CD4-positive, alpha-beta T cell (primary cell): Measurements from ENCODE around the gene CAMTA1. TPM values are rescaled to one million over a fixed set of nuclear protein-coding genes. Genes with fewer than 3 reads are reported as not detected.
"Not testable (repeated sequence)": the region's sequence is repeated elsewhere in the genome, so short reads cannot be mapped to it uniquely, and the experiment has no call there.

ENCODE experiments used
- ATAC-seq: fragments of 200-7000 bp; cut with Tn5 transposase; one replicate; pipeline ENCODE4 v1.10.0; 2022; ENCODE audit warnings: mild to moderate bottlenecking; ENCODE audit not compliant: poor library complexity
- CTCF ChIA-PET: fragments of 350-600 bp; sonication (Branson Sonifier 250); formaldehyde crosslinking; loops from one replicate; lab custom pipeline; 2021; ENCODE audit warnings: antibody characterized with exemption, inconsistent platforms; lab: Charles Lee
- POLR2A ChIA-PET: fragments of 350-600 bp; sonication (Branson Sonifier 250); formaldehyde crosslinking; loops from one replicate; lab custom pipeline; 2021; ENCODE audit warnings: antibody characterized with exemption, inconsistent platforms; lab: Charles Lee
- DNase-seq, 14 experiments: peaks; one replicate each; pipeline ENCODE4 v3.0.0-alpha.2; 2013 to 2020; ENCODE audit warnings: mixed read lengths in 2 of 14
- H3K27ac ChIP-seq, 2 donors: one replicate each; pipeline versions ENCODE4 v1.5.1 to v1.7.0; 2013; ENCODE audit warnings: low read length in 2 of 2, low read depth in 1 of 2, mild to moderate bottlenecking in 1 of 2
- H3K27me3 ChIP-seq, 2 experiments: 1 replicate in 1 of 2; 2 replicates in 1 of 2; pipeline versions ENCODE4 v1.6.1 to v1.7.0; 2013; ENCODE audit warnings: low read length in 2 of 2, control low read depth in 1 of 2, mild to moderate bottlenecking in 1 of 2, moderate library complexity in 1 of 2; ENCODE audit not compliant: insufficient read depth in 2 of 2, control insufficient read depth in 1 of 2
- H3K36me3 ChIP-seq: one replicate; pipeline ENCODE4 v1.6.1; 2013; ENCODE audit warnings: low read length, control low read depth; ENCODE audit not compliant: insufficient read depth
- H3K4me1 ChIP-seq: one replicate; pipeline ENCODE4 v1.6.1; 2013; ENCODE audit warnings: low read length, control low read depth; ENCODE audit not compliant: insufficient read depth
- H3K4me3 ChIP-seq: one replicate; pipeline ENCODE4 v1.5.1; 2013; ENCODE audit warnings: mild to moderate bottlenecking, low read length, moderate library complexity
- H3K9me3 ChIP-seq, 2 experiments: 1 replicate in 1 of 2; 2 replicates in 1 of 2; pipeline versions ENCODE4 v1.6.1 to v1.7.0; 2013; ENCODE audit warnings: low read length in 2 of 2, mild to moderate bottlenecking in 2 of 2, control low read depth in 1 of 2, moderate library complexity in 1 of 2; ENCODE audit not compliant: control insufficient read depth in 1 of 2, insufficient read depth in 1 of 2
- H3K27ac Mint-ChIP-seq: one replicate; pipeline ENCODE4 v1.8.0; 2020; ENCODE audit warnings: mixed read lengths
- H3K27me3 Mint-ChIP-seq: one replicate; pipeline ENCODE4 v1.8.0; 2021; ENCODE audit warnings: mixed read lengths
- H3K36me3 Mint-ChIP-seq: one replicate; pipeline ENCODE4 v1.8.0; 2021; ENCODE audit warnings: low read depth, mixed read lengths
- H3K4me1 Mint-ChIP-seq: one replicate; pipeline ENCODE4 v1.8.0; 2021; ENCODE audit warnings: low read depth, mixed read lengths
- H3K4me3 Mint-ChIP-seq: one replicate; pipeline ENCODE4 v1.8.0; 2020; ENCODE audit warnings: mild to moderate bottlenecking, mixed read lengths
- H3K9me3 Mint-ChIP-seq: one replicate; pipeline ENCODE4 v1.8.0; 2020; ENCODE audit warnings: mixed read lengths
- CTCF ChIP-seq: fragments of 200-600 bp; IDR thresholded peaks from one replicate; pipeline ENCODE4 v1.8.0; 2022; ENCODE audit warnings: antibody characterized with exemption, mild to moderate bottlenecking
- intact Hi-C, 2 experiments: fragments of 100-400 bp; cut with DNase I in 1 of 2; cut with micrococcal nuclease in 1 of 2; formaldehyde crosslinking; loops; one replicate each; pipeline versions ENCODE4 v1.15.1 to v1.9.0; 2023 to 2025; cut with DNase I, micrococcal nuclease
- total RNA-seq, 174 experiments: library from RNA in 2 of 174; stranded (reverse) in 2 of 174; gene quantifications; one replicate each; pipeline ENCODE4 v1.2.3 and lab custom pipeline; 2021 to 2026

CAMTA1 gene
- total RNA-seq, 2 experiments from 2014 or later: 38.6 to 39.3 TPM

GRCh38 chr1:6807782-6808181 lies 22.5 kb downstream of the CAMTA1 start:
- DNase-seq: no peak
- Histone ChIP-seq H3K9me3 (no peaks in the 10 kb centered on the region), H3K36me3 (peaks cover 2% of the 10 kb centered on the region), H3K27ac (no peak overlapping the region), H3K27me3 (no peaks in the 10 kb centered on the region), H3K4me1 (peaks cover 11% of the 10 kb centered on the region), H3K4me3 (no peak overlapping the region)
- H3K27ac Mint-ChIP-seq: no peak overlapping the region
- TF ChIP-seq CTCF: no peak
- H3K4me1 Mint-ChIP-seq: peaks cover 28% of the 10 kb centered on the region
- intact Hi-C loops: no loop called here
- no peak for ATAC-seq
- POLR2A ChIA-PET: no interaction called here
- no peaks in the 10 kb centered on the region for H3K9me3 Mint-ChIP-seq
- H3K36me3 Mint-ChIP-seq: peaks cover 6% of the 10 kb centered on the region
- H3K4me3 Mint-ChIP-seq: no peak overlapping the region
- no peaks in the 10 kb centered on the region for H3K27me3 Mint-ChIP-seq
- CTCF ChIA-PET: no interaction called here

DNA sequence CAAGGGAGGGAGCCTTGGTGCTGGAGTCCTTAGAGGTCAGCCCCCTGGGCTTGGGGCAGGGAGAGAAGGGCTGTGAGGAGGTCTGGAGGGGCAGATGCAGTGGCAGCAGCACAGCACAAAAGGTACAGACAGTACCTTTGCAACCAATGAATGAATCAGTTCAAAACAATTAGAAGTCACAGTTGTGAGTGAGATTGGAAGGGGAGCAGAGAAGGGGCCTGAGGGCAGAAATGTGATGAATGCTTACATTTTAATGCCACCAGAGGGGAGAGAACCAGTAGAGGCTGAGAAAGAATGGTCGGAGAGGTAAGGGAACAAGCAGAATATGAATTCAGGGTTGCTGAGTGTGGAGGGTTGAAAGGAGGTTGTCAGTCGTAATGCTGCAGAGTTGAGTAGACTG lies 24.2 kb downstream of the CAMTA1 start:
- H3K36me3 ChIP-seq: peaks cover 2% of the 10 kb centered on the region
- H3K27me3 Mint-ChIP-seq: no peaks in the 10 kb centered on the region
- no peaks in the 10 kb centered on the region for H3K9me3 ChIP-seq
- no peak for TF ChIP-seq CTCF
- CTCF ChIA-PET: no interaction called here
- DNase-seq: no peak
- H3K27me3 ChIP-seq: no peaks in the 10 kb centered on the region
- H3K4me3 Mint-ChIP-seq: no peak overlapping the region
- H3K4me1 Mint-ChIP-seq: peaks cover 34% of the 10 kb centered on the region
- ATAC-seq: no peak
- no peak overlapping the region for H3K27ac Mint-ChIP-seq
- peaks cover 6% of the 10 kb centered on the region for H3K36me3 Mint-ChIP-seq
- no peaks in the 10 kb centered on the region for H3K9me3 Mint-ChIP-seq
- H3K4me3 ChIP-seq: no peak overlapping the region
- POLR2A ChIA-PET: no interaction called here
- intact Hi-C loops: no loop called here
- no peak overlapping the region for H3K27ac ChIP-seq
- peaks cover 8% of the 10 kb centered on the region for H3K4me1 ChIP-seq

DNA sequence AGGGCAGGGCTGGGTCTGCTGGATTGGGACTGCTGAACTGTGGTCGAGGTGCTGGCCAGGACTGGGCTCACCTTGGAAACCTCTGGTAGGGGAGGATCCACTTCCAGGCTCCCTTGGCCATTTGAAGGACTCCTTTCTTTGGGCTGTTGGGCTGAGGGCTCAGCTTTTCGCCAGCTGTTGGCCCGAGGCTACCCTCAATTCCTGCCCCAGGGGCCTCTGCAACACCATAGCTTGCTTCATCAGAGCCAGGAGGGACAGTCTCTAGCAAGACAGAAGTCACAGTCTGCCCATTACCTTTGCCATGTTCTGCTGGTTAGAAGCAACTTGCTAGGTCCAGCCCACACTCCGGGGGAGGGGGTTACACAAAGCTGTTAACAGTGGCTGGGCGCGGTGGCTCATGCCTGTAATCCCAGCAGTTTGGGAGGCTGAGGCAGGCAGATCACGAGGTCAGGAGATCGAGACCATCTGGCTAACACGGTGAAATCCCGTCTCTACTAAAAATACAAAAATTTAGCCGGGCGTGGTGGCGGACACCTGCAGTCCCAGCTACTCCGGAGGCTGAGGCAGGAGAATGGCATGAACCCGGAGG lies 25.0 kb downstream of the CAMTA1 start:
- POLR2A ChIA-PET, H3K27me3 Mint-ChIP-seq, CTCF ChIA-PET: not testable (repeated sequence)

GRCh38 chr1:6811583-6811982 lies 26.3 kb downstream of the CAMTA1 start:
- peaks cover 6% of the 10 kb centered on the region for H3K36me3 Mint-ChIP-seq
- Histone ChIP-seq H3K36me3 (peaks cover 2% of the 10 kb centered on the region), H3K9me3 (no peaks in the 10 kb centered on the region), H3K4me3 (no peak overlapping the region), H3K4me1 (peaks cover 9% of the 10 kb centered on the region), H3K27me3 (no peaks in the 10 kb centered on the region), H3K27ac (no peak overlapping the region)
- TF ChIP-seq CTCF: no peak
- no peak for ATAC-seq
- no peak overlapping the region for H3K27ac Mint-ChIP-seq
- intact Hi-C loops: no loop called here
- no peak overlapping the region for H3K4me3 Mint-ChIP-seq
- no peaks in the 10 kb centered on the region for H3K9me3 Mint-ChIP-seq
- ChIA-PET CTCF (no interaction called here), POLR2A (no interaction called here)
- no peaks in the 10 kb centered on the region for H3K27me3 Mint-ChIP-seq
- no peak for DNase-seq
- H3K4me1 Mint-ChIP-seq: peaks cover 54% of the 10 kb centered on the region

More for the DNA sequence above, 25.0 kb downstream of the CAMTA1 start:
- H3K27ac ChIP-seq, H3K9me3 ChIP-seq, intact Hi-C loops, H3K4me1 ChIP-seq, H3K36me3 ChIP-seq, DNase-seq, H3K4me3 ChIP-seq, H3K4me3 Mint-ChIP-seq, H3K36me3 Mint-ChIP-seq, ATAC-seq, H3K9me3 Mint-ChIP-seq, H3K27ac Mint-ChIP-seq, H3K27me3 ChIP-seq: not testable (repeated sequence)
- H3K4me1 Mint-ChIP-seq: peaks cover 40% of the 10 kb centered on the region
